ENCODE data around the gene HRNR.

HRNR gene

GRCh38 chr1:152189657-152190442 is 34.1 kb downstream of the HRNR start:
- in situ Hi-C loops (cut with HindIII; ENCODE audit: low sequenced_read_pairs): no loop called here

DNA sequence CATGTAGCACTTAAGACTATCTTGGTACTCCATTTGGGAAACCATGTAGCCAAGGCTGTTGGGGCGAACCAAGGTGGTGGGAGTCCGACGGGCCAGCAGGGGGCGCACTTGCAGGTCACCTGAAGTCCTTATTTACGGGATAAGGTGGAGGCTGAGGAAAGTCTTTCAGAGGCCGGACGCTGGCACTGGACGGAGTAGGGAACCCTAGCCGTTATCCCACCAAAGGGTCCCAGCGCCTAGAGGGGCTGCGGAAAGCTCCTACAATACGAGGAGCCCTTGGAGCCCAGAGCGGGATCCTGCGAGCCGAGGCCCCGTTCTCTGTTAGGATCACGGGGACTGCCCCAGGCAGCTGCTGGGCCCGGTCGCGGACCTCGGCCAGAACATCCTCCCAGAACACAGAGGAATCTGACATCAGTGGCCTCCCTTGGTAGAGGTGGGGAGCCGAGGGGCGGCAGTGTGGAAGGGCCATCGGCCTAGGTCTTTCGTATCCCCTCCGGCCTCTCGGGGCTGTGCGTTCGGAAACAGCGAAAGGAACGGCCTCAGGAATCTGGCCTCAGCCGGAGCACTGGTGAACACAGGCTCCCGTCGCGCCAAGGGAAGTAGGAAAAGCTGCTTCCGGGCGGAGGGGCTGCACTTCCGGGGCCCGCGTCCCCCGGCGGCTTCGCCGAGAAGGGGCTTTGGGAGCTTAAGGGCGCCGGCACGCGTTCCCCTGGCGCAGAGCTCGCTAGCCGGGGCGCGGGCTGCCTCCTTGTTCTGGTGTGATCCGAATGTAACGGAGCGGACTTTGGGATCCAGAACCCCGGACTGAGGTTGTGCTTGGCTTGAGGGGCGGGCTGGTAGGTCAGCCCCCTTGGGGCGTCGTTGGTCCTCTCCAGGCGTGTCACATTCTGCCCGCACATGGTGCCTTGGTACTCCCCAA is 35.1 kb downstream of the HRNR start:
- in situ Hi-C loops (cut with HindIII; ENCODE audit: low sequenced_read_pairs): no loop called here

DNA sequence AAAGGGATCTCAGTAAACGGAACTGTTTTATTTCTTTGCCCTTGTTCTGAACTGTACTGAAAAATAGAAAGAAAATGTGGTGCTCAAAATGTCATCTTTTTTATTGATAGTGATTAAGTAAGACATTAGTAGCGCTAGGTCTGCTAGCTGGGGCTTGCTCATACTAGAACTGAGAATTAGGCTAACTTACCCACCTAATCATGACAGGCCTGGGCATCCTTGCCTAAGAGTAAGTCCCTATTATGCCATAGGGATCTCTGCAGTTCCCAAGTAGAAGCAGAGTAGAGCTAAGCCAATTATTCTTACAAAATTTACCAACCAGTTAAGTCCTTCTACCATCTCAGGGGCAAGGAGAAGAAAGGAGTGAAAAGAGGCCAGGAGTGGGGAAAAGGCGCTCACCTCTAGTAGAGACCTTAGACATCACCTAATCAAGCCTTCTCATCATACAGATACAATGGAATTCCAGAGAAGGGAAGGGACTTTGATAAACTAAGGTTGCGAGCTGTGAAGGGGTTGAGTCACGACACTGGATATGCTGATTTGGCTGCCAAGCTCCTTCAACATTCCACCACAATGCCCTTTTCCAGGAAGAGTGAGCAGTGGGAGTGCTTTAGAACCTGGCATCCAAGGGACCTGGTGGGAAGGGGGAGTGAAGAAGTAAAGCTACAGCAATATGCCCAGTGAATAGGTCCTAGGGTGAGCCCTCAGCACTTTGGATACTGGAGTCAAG is 37.3 kb downstream of the HRNR start:
- in situ Hi-C loops (cut with HindIII; ENCODE audit: low sequenced_read_pairs): no loop called here

GRCh38 chr1:152185544-152186391 is 38.2 kb downstream of the HRNR start:
- in situ Hi-C loops (cut with HindIII; ENCODE audit: low sequenced_read_pairs): no loop called here

GRCh38 chr1:152182944-152183361 is 41.0 kb downstream of the HRNR start:
- in situ Hi-C loops (cut with HindIII; ENCODE audit: low sequenced_read_pairs): no loop called here

- in situ Hi-C loops (cut with HindIII; ENCODE audit: low sequenced_read_pairs): no loop called here
These were observed 41.6 kb downstream of the HRNR start for GRCh38 chr1:152182431-152182830.

DNA sequence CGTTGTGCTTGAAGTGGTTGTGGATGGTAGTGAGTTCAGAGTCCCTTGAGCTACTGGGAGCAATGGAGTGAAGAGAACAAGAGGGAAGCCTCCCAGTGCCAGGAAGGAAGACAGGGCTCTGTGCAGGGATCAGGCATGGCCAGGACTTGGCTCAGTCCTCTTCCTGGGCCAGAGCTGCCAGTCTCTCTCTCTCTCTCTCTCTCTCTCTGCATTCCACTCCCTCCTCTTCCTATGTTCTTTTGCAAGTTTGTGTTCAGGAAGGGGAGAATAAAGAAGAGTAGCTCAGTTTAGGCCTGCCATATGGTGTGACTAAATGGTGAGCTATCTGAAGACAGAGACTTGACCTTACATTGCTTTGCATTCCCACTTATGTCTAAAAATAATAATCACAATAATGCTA is 44.4 kb downstream of the HRNR start:
- in situ Hi-C loops (cut with HindIII; ENCODE audit: low sequenced_read_pairs): no loop called here

DNA sequence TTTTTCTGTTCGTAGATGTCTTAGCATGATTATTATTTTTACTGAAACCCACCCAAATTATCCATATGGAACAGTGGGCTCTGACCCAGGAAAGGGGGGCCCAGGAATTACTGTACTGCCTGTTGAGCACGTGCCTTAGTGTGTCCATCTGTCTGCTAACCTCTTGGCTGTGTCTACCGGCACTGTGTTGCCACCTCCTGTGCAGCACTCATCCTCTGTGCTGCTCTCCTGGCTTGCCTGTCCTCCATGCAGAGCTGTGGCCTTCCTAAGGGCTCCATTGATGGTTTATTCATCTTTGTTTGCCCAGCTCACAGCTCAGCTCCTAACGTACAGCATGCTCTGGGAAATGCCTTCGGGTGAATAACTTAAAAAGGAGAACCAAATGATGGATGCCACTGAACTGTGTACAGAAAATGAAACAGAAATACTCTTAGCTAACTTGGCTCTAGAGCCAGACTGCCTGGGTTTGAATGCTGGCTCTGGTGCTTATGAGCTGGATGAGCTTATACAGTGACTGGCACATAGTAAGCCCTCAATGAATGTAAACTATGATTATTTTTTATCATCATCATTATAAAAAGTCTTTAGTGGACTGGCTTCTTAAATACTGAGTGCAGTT is 53.6 kb downstream of the HRNR start:
- in situ Hi-C loops (cut with HindIII; ENCODE audit: low sequenced_read_pairs): loop anchor here (5.0 kb wide), 2 partner anchors 58 to 98 kb away; no protein-coding TSS in a partner anchor

DNA sequence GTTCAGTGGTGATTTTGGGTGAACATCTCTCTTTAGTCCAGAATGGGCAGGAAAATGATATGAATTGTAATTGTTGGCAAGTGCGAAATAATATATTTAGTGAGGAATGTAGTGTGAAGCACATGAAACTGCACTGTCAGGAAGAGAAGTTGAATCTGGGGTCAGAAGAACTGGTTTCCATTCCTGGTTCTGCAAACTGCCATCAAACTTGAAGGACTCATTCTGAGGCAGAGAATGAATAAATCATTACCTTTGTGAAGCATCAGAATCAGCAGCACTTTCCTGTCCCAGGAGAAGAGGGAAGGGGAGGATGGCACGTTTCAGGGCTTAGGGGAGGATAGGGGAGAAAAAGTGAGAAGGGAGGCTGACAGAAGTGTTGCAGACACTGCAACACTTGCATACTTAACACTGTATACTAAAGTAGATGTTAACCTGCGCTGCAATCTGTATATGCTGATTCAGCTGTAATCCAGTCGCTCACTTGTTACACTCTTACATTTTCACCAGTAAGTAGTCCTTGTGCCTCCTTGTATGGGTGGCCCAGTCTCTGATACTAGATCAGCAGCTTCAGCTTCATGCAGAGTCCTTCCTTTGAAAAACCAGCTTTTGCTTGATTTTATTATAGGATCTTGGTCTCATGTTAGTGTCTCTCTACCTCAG is 54.5 kb downstream of the HRNR start:
- in situ Hi-C loops (cut with HindIII; ENCODE audit: low sequenced_read_pairs): loop anchor here (5.0 kb wide), 2 partner anchors 57 to 97 kb away; no protein-coding TSS in a partner anchor

GRCh38 chr1:152168535-152168868 is 55.5 kb downstream of the HRNR start:
- in situ Hi-C loops (cut with HindIII; ENCODE audit: low sequenced_read_pairs): no loop called here

- in situ Hi-C loops (cut with HindIII; ENCODE audit: low sequenced_read_pairs): no loop called here
These were observed 56.0 kb downstream of the HRNR start for GRCh38 chr1:152167835-152168534.

- in situ Hi-C loops (cut with HindIII; ENCODE audit: low sequenced_read_pairs): no loop called here
These were observed 57.0 kb downstream of the HRNR start for GRCh38 chr1:152166966-152167365.

- in situ Hi-C loops (cut with HindIII; ENCODE audit: low sequenced_read_pairs): no loop called here
These were observed 58.5 kb downstream of the HRNR start for GRCh38 chr1:152165286-152166077.

DNA sequence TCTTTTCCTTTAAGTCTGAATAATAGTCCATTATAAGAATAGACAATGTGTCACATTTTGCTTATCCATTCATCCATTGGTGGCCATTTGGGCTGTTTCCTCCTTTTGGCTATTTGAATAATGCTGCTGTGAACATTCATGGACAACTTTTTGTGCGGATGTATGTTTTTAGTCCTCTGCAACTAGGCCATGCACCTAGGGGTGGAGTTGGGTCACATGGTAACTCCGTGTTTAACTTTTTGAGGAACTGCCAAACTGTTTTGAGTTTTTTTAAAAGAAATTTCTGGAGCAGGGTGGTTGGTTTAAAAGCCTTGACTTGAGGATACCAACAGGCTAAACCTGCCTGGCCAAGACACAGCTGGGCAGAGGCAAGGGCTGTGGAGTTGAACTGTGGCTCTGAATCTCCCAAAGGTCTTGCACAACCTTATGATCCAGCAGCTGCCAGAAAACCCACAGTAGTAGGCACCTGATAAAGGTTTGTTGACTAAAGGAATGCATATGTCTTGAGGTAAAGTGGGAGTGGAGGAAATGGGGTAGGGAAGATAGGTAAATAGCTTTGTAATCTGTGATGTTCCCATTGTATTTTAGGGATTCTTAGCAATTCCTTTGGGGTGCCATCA is 59.4 kb downstream of the HRNR start:
- in situ Hi-C loops (cut with HindIII; ENCODE audit: low sequenced_read_pairs): no loop called here

DNA sequence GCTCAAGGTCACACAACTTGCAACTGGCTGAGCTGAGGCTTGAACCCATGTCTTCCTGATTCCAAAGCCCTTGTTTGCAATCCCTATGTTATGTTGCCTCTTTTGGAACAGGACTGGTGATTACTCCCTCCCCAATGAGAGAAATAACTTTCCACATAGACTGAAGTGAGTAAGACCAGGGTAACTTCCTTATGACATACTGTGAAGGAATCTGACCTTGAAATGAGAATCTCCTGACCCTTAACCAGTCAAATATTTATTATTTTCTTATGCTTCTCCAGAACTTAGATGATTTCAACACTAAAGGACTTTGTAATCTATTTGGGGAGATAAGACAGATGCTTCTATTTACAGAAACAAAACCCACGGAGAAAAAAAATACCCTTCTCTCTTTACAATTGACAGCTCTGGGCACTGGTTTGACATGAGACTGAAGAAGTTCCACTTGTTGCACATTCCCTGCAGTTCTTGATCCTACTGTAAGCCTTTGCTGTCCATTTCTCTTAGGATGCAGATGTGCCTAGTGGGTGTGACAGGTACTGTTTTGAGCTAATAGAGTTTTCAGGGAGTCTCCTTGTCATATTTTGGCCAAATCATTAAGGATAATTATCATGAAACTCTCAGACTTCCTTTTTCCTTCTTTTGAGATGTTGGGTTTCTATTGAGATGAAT is 61.1 kb downstream of the HRNR start:
- in situ Hi-C loops (cut with HindIII; ENCODE audit: low sequenced_read_pairs): no loop called here
